H1 (cell line): Measurements from ENCODE around the gene SLC6A3. TPM values are rescaled to one million over a fixed set of nuclear protein-coding genes. Genes with fewer than 3 reads are reported as not detected.
A peak's percentile ranks its signal among the peaks of the same experiment; 100 is the strongest.

Source experiments
- CTCF ChIA-PET: fragments of 300-600 bp; sonication (Branson Sonifier 250); formaldehyde crosslinking; loops from one replicate; lab custom pipeline; 2021; ENCODE audit not compliant: partially characterized antibody; lab: Charles Lee
- POLR2A ChIA-PET: fragments of 300-600 bp; sonication (Branson Sonifier 250); formaldehyde crosslinking; loops from one replicate; lab custom pipeline; 2021; ENCODE audit warnings: inconsistent platforms; ENCODE audit not compliant: partially characterized antibody; lab: Charles Lee
- DNase-seq, 2 experiments: peaks; one replicate each; pipeline versions ENCODE4 v3.0.0 to v3.0.0-alpha.2; 2010 to 2022; ENCODE audit warnings: low spot score in 2 of 2, low read depth in 1 of 2, mixed read lengths in 1 of 2
- FAIRE-seq: peaks from 2 replicates; lab custom pipeline; 2011; peaks lifted over from hg19 to GRCh38; lab: Jason Lieb, UNC
- H2AFZ ChIP-seq: 2 replicates; pipeline ENCODE4 v1.8.1; 2012; ENCODE audit warnings: low read length, inconsistent platforms
- H2AK5ac ChIP-seq: 2 replicates; pipeline ENCODE4 v1.6.1; 2013; ENCODE audit warnings: low read depth, low read length
- H2BK120ac ChIP-seq: replicated peaks from 2 replicates; pipeline ENCODE3; 2013; ENCODE audit warnings: low read depth, low read length, inconsistent platforms
- H2BK12ac ChIP-seq: 2 replicates; pipeline ENCODE4 v1.6.1; 2013; ENCODE audit warnings: low read depth, low read length
- H2BK15ac ChIP-seq: 2 replicates; pipeline ENCODE4 v1.6.1; 2013; ENCODE audit warnings: low read length
- H2BK20ac ChIP-seq: 2 replicates; pipeline ENCODE4 v1.6.1; 2013; ENCODE audit warnings: low read length
- H2BK5ac ChIP-seq: 2 replicates; pipeline ENCODE4 v1.6.1; 2013; ENCODE audit warnings: low read depth, low read length
- H3K14ac ChIP-seq: 2 replicates; pipeline ENCODE4 v1.6.1; 2013; ENCODE audit warnings: inconsistent platforms; ENCODE audit not compliant: insufficient read length
- H3K18ac ChIP-seq: 2 replicates; pipeline ENCODE4 v1.6.1; 2013; ENCODE audit warnings: low read length; ENCODE audit errors: extremely low read depth
- H3K23ac ChIP-seq: 2 replicates; pipeline ENCODE4 v1.6.1; 2013; ENCODE audit warnings: inconsistent platforms; ENCODE audit not compliant: insufficient read length
- H3K23me2 ChIP-seq: 2 replicates; pipeline ENCODE4 v1.6.1; 2013; ENCODE audit warnings: low read depth, low read length
- H3K27ac ChIP-seq: 2 replicates; pipeline ENCODE4 v1.6.1; 2011; ENCODE audit warnings: low read depth, low read length, inconsistent platforms
- H3K27me3 ChIP-seq, 4 experiments: replicated peaks in 1 of 4; 1 replicate in 1 of 4; 2 replicates in 3 of 4; pipeline versions ENCODE4 v1.6.1 to v1.8.1; 2011 to 2013; ENCODE audit warnings: low read length in 3 of 4, mild to moderate bottlenecking in 3 of 4, inconsistent platforms in 2 of 4, mixed read lengths in 2 of 4, moderate library complexity in 1 of 4; ENCODE audit not compliant: control insufficient read depth in 3 of 4, insufficient read depth in 3 of 4; ENCODE audit errors: extremely low read depth in 1 of 4
- H3K36me3 ChIP-seq, 4 experiments: 2 replicates each; pipeline versions ENCODE4 v1.6.1 to v1.8.1; 2011 to 2013; ENCODE audit warnings: mild to moderate bottlenecking in 4 of 4, low read length in 3 of 4, moderate library complexity in 2 of 4, control low read depth in 1 of 4, inconsistent platforms in 1 of 4; ENCODE audit not compliant: insufficient read depth in 4 of 4, control insufficient read depth in 2 of 4
- H3K4ac ChIP-seq: replicated peaks from 2 replicates; pipeline ENCODE3; 2013; ENCODE audit warnings: low read length, low read depth, mixed read lengths, inconsistent platforms; ENCODE audit not compliant: insufficient read length
- H3K4me1 ChIP-seq, 4 experiments: replicated peaks in 1 of 4; 1 replicate in 1 of 4; 2 replicates in 3 of 4; pipeline versions ENCODE4 v1.6.1 to v1.8.1; 2011 to 2013; ENCODE audit warnings: low read length in 3 of 4, inconsistent platforms in 2 of 4, mixed read lengths in 1 of 4; ENCODE audit not compliant: insufficient read depth in 4 of 4, control insufficient read depth in 3 of 4
- H3K4me2 ChIP-seq, 2 experiments: 2 replicates each; pipeline versions ENCODE4 v1.6.1 to v1.8.1; 2011 to 2013; ENCODE audit warnings: low read depth in 2 of 2, low read length in 2 of 2, control low read depth in 1 of 2, inconsistent platforms in 1 of 2, mild to moderate bottlenecking in 1 of 2; ENCODE audit not compliant: insufficient read depth in 1 of 2
- H3K4me3 ChIP-seq, 4 experiments: fragments of 200-600, 300-600 bp in 1 of 4; sonication (generic), shearing (Covaris generic), sonication (Bioruptor Twin) in 1 of 4; 2 replicates each; pipeline versions ENCODE4 v1.5.1 to v1.8.1; 2011 to 2016; ENCODE audit warnings: low read length in 4 of 4, low read depth in 3 of 4, control low read depth in 2 of 4, inconsistent platforms in 2 of 4, mild to moderate bottlenecking in 2 of 4, mixed read lengths in 1 of 4, moderate library complexity in 1 of 4; ENCODE audit not compliant: insufficient read depth in 2 of 4; ENCODE audit errors: extremely low read depth in 1 of 4
- H3K56ac ChIP-seq: replicated peaks from 2 replicates; pipeline ENCODE3; 2013; ENCODE audit warnings: low read depth, mild to moderate bottlenecking, mixed read lengths, low read length, inconsistent platforms; ENCODE audit not compliant: insufficient read length
- H3K79me1 ChIP-seq: 2 replicates; pipeline ENCODE4 v1.6.1; 2013; ENCODE audit warnings: low read depth, low read length, control low read depth
- H3K79me2 ChIP-seq, 2 experiments: 2 replicates each; pipeline versions ENCODE4 v1.6.1 to v1.8.1; 2012 to 2013; ENCODE audit warnings: low read length in 2 of 2, mild to moderate bottlenecking in 2 of 2, inconsistent platforms in 1 of 2; ENCODE audit not compliant: insufficient read depth in 2 of 2, control insufficient read depth in 1 of 2
- H3K9ac ChIP-seq, 4 experiments: replicated peaks in 1 of 4; 1 replicate in 1 of 4; 2 replicates in 3 of 4; pipeline versions ENCODE4 v1.6.1 to v1.8.1; 2011 to 2013; ENCODE audit warnings: low read depth in 3 of 4, low read length in 3 of 4, control low read depth in 2 of 4, mild to moderate bottlenecking in 2 of 4, moderate library complexity in 2 of 4, inconsistent platforms in 1 of 4; ENCODE audit errors: extremely low read depth in 1 of 4
- H3K9me3 ChIP-seq, 2 experiments: 2 replicates each; pipeline versions ENCODE4 v1.6.1 to v1.8.1; 2012 to 2013; ENCODE audit warnings: mild to moderate bottlenecking in 2 of 2, moderate library complexity in 2 of 2, control low read depth in 1 of 2, inconsistent platforms in 1 of 2, low read depth in 1 of 2, low read length in 1 of 2, mixed read lengths in 1 of 2; ENCODE audit not compliant: insufficient read depth in 2 of 2
- H4K20me1 ChIP-seq, 2 experiments: replicated peaks in 1 of 2; 2 replicates each; pipeline versions ENCODE3 to v1.8.1; 2011 to 2013; ENCODE audit warnings: inconsistent platforms in 2 of 2, low read length in 2 of 2, mild to moderate bottlenecking in 1 of 2; ENCODE audit not compliant: insufficient read depth in 2 of 2, control insufficient read depth in 1 of 2
- H4K5ac ChIP-seq: 2 replicates; pipeline ENCODE4 v1.6.1; 2013; ENCODE audit warnings: low read length, low read depth, mixed read lengths, inconsistent platforms; ENCODE audit not compliant: insufficient read length
- H4K8ac ChIP-seq: 2 replicates; pipeline ENCODE4 v1.8.0; 2013; ENCODE audit warnings: mild to moderate bottlenecking, moderate library complexity, low read length, inconsistent platforms; ENCODE audit not compliant: insufficient read depth; ENCODE audit errors: extremely low read depth
- H4K91ac ChIP-seq: replicated peaks from 2 replicates; pipeline ENCODE3; 2013; ENCODE audit warnings: low read length, mixed read lengths, inconsistent platforms; ENCODE audit not compliant: insufficient read length
- CHD1 ChIP-seq: IDR thresholded peaks from 2 replicates; pipeline ENCODE4 v1.6.1; 2012; ENCODE audit warnings: low read depth, low read length, improper control_type of control experiment
- CHD2 ChIP-seq: IDR thresholded peaks from 2 replicates; pipeline ENCODE4 v1.6.1; 2012; ENCODE audit warnings: low read length, improper control_type of control experiment
- CREB1 ChIP-seq: IDR thresholded peaks from 2 replicates; pipeline ENCODE4 v1.6.1; 2012; ENCODE audit warnings: inconsistent platforms
- EP300 ChIP-seq, 2 experiments: IDR thresholded peaks; 1 replicate in 1 of 2; 2 replicates in 1 of 2; pipeline ENCODE4 v1.6.1; 2011 to 2012; ENCODE audit warnings: low read depth in 2 of 2, low read length in 2 of 2, mild to moderate bottlenecking in 2 of 2, borderline replicate concordance in 1 of 2, inconsistent platforms in 1 of 2, moderate library complexity in 1 of 2
- FOSL1 ChIP-seq: IDR thresholded peaks from 2 replicates; pipeline ENCODE4 v1.6.1; 2011; ENCODE audit warnings: mild to moderate bottlenecking, low read depth, low read length, moderate library complexity; ENCODE audit not compliant: insufficient read depth
- NRF1 ChIP-seq: IDR thresholded peaks from 2 replicates; pipeline ENCODE4 v1.6.1; 2011; ENCODE audit warnings: mild to moderate bottlenecking, low read depth, low read length, improper control_type of control experiment
- PHF8 ChIP-seq: fragments of 200-600 bp; sonication (generic); conservative IDR thresholded peaks from 2 replicates; pipeline ENCODE4 v1.7.1; 2012; ENCODE audit warnings: low read depth, mild to moderate bottlenecking, inconsistent platforms, low read length, moderate library complexity
- POU5F1 ChIP-seq: IDR thresholded peaks from 2 replicates; pipeline ENCODE4 v1.6.1; 2011; ENCODE audit warnings: low read depth, mild to moderate bottlenecking, low read length, moderate library complexity
- SAP30 ChIP-seq: fragments of 300-600 bp; sonication (generic); IDR thresholded peaks from 2 replicates; pipeline ENCODE4 v1.7.1; 2012; ENCODE audit warnings: low read length, moderate library complexity, mild to moderate bottlenecking, inconsistent platforms; ENCODE audit not compliant: insufficient read depth, insufficient replicate concordance
- SIX5 ChIP-seq: IDR thresholded peaks from 2 replicates; pipeline ENCODE4 v1.6.1; 2011; ENCODE audit warnings: mild to moderate bottlenecking, low read depth, low read length
- SUZ12 ChIP-seq: fragments of 200-600 bp; sonication (generic); IDR thresholded peaks from 2 replicates; pipeline ENCODE4 v1.6.1; 2012; ENCODE audit warnings: mild to moderate bottlenecking, inconsistent platforms, low read length, moderate library complexity, mixed read lengths
- TAF7 ChIP-seq: optimal IDR thresholded peaks from 2 replicates; pipeline ENCODE3; 2011; ENCODE audit warnings: low read depth, mild to moderate bottlenecking, inconsistent platforms, low read length, moderate library complexity, borderline replicate concordance
- WGBS, 2 experiments: shearing (Covaris generic) in 1 of 2; methylation state at CpG; one replicate each; pipeline versions ENCODE4 v1.1.6 to v1.1.7; 2013 to 2015; ENCODE audit warnings: low lambda C conversion rate in 2 of 2, mixed read lengths in 2 of 2, inconsistent platforms in 1 of 2, low coverage in 1 of 2, missing lambda C conversion rate in 1 of 2; ENCODE audit not compliant: insufficient replicate concordance in 2 of 2, insufficient coverage in 1 of 2, insufficient read length in 1 of 2; ENCODE audit errors: extremely low coverage in 1 of 2, missing lambda C conversion rate in 1 of 2; 5-methylcytosine and 5-hydroxymethylcytosine counted together
- polyA plus RNA-seq, 7 experiments: library from polyadenylated mRNA; depleted of rRNA in 3 of 7; stranded (reverse) in 5 of 7; unstranded in 2 of 7; fragments of >200 nt in 5 of 7; fragments of 200-250 nt in 2 of 7; gene quantifications; 1 replicate in 5 of 7; 2 replicates in 1 of 7; 4 replicates in 1 of 7; pipeline versions ENCODE4 v1.2.1 to v1.2.3, GENCODE V29; 2011 to 2013; ENCODE audit warnings: missing spikeins in 2 of 7, mixed read lengths in 2 of 7
- total RNA-seq: library from RNA; stranded (reverse); fragmentation: NEBNext Ultra II Directional; extraction: Animal tissue kit (Norgen Biotek cat#: 25700); gene quantifications from 2 replicates; pipeline ENCODE4 v1.2.1, GENCODE V29; 2021
- TF ChIP-seq, protein P1 (sequence below): IDR thresholded peaks from 2 replicates; pipeline ENCODE4 v1.6.1; 2011; ENCODE audit warnings: low read length, improper control_type of control experiment

The SLC6A3 gene
- total and polyA plus RNA-seq, 2 of the 8 experiments (the other 6 are each of a cell fraction or from before 2014, with no cell fraction given) = 0.48 to 0.91 TPM

DNA sequence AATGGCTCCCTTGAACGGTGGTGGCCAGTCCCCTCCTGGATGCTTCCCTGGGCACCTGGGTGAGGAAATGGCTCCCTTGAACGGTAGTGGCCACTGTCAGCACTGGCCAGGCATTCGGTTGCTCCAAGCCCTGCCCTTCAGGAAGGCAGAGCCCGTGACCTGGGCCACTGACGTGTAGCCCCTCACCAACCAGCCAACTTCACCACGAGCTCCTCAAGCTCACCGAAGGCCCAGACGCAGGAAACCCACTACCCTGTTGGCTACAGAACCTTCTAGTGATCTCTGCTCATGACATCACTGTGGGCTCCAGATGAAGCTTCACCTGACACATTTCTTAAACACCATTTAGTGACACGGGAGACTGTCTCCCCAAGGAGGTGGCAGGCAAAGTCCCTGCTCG is 9.2 kb downstream of the SLC6A3 start:
- Histone ChIP-seq H2AK5ac (no peak overlapping the region), H3K56ac (no peak overlapping the region), H4K91ac (no peak overlapping the region), H3K4me1 (peaks cover 0 to 5% (median 0%) of the 10 kb centered on the region in 4 experiments; a peak in 2 of 7 replicates), H3K14ac (no peak overlapping the region), H3K4ac (no peak overlapping the region), H2BK20ac (no peak overlapping the region), H2BK5ac (no peak overlapping the region), H3K9me3 (peaks cover 19 to 28% of the 10 kb centered on the region in 2 experiments), H4K5ac (no peak overlapping the region), H3K4me2 (no peak overlapping the region), H3K18ac (no peak overlapping the region), H3K23me2 (peaks cover 5% of the 10 kb centered on the region; the same call in 1 of the 2 replicates), H4K20me1 (no peaks in the 10 kb centered on the region), H2BK15ac (no peak overlapping the region), H3K23ac (no peak overlapping the region), H4K8ac (peak overlapping the region; percentile 68; the same call in 1 of the 2 replicates), H3K79me2 (no peaks in the 10 kb centered on the region), H2AFZ (no peak overlapping the region), H3K79me1 (no peaks in the 10 kb centered on the region), H2BK12ac (no peak overlapping the region), H3K9ac (no peak overlapping the region), H3K4me3 (no peak overlapping the region), H3K27me3 (peaks cover 0 to 3% (median 0%) of the 10 kb centered on the region in 4 experiments; a peak in 1 of 7 replicates), H3K27ac (no peak overlapping the region), H2BK120ac (no peak overlapping the region), H3K36me3 (no peaks in the 10 kb centered on the region)
- no peak for DNase-seq
- no peak for FAIRE-seq
- POLR2A ChIA-PET = no interaction called here
- CTCF ChIA-PET = interaction anchor here (1.2 kb wide), 1 partner anchor 27 kb away, joined by 3 read pairs; no protein-coding TSS in a partner anchor
- 85% methylated on average over 10 of the region's 10 CpGs; no CpG with 5 or more reads in 1 of the 2 experiments for WGBS, 2 experiments
- no peak for TF ChIP-seq NRF1
- no peak for TF ChIP-seq SIX5
- TF ChIP-seq SUZ12 = no peak
- no peak for TF ChIP-seq CHD2
- TF ChIP-seq SAP30 = no peak
- TF ChIP-seq, protein P1, sequence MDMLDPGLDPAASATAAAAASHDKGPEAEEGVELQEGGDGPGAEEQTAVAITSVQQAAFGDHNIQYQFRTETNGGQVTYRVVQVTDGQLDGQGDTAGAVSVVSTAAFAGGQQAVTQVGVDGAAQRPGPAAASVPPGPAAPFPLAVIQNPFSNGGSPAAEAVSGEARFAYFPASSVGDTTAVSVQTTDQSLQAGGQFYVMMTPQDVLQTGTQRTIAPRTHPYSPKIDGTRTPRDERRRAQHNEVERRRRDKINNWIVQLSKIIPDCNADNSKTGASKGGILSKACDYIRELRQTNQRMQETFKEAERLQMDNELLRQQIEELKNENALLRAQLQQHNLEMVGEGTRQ = no peak
- no peak for TF ChIP-seq PHF8
- no peak for TF ChIP-seq FOSL1
- no peak for TF ChIP-seq TAF7
- no peak for TF ChIP-seq CHD1
- no peak for TF ChIP-seq EP300 (IDR thresholded peaks at IDR 0.05; ENCODE audit: borderline replicate concordance in 1 of 2, low read depth in 2 of 2, low read length in 2 of 2)
- no peak for TF ChIP-seq CREB1
- TF ChIP-seq POU5F1 = no peak
